Fibroblast of lung (primary cell): ENCODE data around the gene KCNT1.

Experiments used
- EZH2 ChIP-seq: IDR thresholded peaks from 2 replicates; pipeline ENCODE4 v1.5.1; 2012; ENCODE audit warnings: low read length, control low read depth, mild to moderate bottlenecking; ENCODE audit errors: missing control alignments
- TF ChIP-seq, protein P1 (sequence below), 2 donors: IDR thresholded peaks in 1 of 2; conservative IDR thresholded peaks in 1 of 2; 1 replicate in 1 of 2; 2 replicates in 1 of 2; pipeline ENCODE4 v1.5.1; 2011 to 2012; ENCODE audit warnings: low read length in 2 of 2, control low read depth in 1 of 2, inconsistent platforms in 1 of 2, low read depth in 1 of 2, mild to moderate bottlenecking in 1 of 2

DNA sequence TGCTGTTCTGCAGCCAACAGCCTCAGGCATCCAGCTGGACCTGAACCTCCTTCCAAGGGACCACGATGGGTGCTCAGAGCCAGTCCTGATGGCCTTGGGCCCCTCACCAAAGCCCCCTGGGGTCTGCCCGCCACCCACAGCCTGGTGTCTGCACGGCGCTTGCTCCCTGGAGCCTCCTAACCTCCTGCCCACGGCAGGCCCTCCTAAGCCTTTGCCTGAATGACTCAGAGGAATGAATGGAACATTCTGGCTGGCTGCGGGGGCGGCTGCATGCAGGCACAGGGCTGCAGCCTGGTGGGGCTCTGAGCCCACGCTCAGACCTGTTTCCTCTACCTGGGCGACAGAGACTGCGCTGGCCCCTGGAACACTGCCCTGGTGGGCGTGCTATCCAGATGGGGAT is 9.6 kb upstream of the KCNT1 start:
- TF ChIP-seq, protein P1, sequence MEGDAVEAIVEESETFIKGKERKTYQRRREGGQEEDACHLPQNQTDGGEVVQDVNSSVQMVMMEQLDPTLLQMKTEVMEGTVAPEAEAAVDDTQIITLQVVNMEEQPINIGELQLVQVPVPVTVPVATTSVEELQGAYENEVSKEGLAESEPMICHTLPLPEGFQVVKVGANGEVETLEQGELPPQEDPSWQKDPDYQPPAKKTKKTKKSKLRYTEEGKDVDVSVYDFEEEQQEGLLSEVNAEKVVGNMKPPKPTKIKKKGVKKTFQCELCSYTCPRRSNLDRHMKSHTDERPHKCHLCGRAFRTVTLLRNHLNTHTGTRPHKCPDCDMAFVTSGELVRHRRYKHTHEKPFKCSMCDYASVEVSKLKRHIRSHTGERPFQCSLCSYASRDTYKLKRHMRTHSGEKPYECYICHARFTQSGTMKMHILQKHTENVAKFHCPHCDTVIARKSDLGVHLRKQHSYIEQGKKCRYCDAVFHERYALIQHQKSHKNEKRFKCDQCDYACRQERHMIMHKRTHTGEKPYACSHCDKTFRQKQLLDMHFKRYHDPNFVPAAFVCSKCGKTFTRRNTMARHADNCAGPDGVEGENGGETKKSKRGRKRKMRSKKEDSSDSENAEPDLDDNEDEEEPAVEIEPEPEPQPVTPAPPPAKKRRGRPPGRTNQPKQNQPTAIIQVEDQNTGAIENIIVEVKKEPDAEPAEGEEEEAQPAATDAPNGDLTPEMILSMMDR (conservative IDR thresholded peaks at IDR 0.05 in 1 of 2, IDR thresholded peaks at IDR 0.05 in 1 of 2; ENCODE audit: low read depth in 1 of 2, low read length in 2 of 2) = no peak
- TF ChIP-seq EZH2 = no peak
